ENCODE data around the gene PFKL.

DNA sequence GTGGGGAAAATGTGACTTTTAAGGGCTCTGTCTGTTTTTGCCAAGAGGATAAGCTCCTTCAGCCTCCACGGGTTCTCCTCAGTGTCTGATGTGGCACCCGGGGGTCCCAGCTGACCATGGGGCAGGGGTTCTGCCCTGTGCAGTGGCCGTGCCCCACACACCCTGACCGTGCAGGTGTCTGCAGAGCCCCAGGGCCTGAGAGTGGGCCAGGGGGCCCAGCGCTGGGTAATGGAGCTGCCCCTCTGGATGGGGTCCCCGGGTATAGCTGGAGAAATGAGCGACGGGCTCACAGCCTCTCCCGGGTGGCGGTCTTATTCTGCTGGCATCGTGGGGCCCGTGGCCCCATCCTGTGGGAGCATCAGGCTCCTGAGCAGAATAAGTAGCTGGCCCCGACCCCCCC lies 2.9 kb upstream of the PFKL start:
- TF ChIP-seq, protein P1, sequence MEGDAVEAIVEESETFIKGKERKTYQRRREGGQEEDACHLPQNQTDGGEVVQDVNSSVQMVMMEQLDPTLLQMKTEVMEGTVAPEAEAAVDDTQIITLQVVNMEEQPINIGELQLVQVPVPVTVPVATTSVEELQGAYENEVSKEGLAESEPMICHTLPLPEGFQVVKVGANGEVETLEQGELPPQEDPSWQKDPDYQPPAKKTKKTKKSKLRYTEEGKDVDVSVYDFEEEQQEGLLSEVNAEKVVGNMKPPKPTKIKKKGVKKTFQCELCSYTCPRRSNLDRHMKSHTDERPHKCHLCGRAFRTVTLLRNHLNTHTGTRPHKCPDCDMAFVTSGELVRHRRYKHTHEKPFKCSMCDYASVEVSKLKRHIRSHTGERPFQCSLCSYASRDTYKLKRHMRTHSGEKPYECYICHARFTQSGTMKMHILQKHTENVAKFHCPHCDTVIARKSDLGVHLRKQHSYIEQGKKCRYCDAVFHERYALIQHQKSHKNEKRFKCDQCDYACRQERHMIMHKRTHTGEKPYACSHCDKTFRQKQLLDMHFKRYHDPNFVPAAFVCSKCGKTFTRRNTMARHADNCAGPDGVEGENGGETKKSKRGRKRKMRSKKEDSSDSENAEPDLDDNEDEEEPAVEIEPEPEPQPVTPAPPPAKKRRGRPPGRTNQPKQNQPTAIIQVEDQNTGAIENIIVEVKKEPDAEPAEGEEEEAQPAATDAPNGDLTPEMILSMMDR (IDR thresholded peaks at IDR 0.05; ENCODE audit: insufficient read depth, low read length), result no peak
- TF ChIP-seq, protein P2, sequence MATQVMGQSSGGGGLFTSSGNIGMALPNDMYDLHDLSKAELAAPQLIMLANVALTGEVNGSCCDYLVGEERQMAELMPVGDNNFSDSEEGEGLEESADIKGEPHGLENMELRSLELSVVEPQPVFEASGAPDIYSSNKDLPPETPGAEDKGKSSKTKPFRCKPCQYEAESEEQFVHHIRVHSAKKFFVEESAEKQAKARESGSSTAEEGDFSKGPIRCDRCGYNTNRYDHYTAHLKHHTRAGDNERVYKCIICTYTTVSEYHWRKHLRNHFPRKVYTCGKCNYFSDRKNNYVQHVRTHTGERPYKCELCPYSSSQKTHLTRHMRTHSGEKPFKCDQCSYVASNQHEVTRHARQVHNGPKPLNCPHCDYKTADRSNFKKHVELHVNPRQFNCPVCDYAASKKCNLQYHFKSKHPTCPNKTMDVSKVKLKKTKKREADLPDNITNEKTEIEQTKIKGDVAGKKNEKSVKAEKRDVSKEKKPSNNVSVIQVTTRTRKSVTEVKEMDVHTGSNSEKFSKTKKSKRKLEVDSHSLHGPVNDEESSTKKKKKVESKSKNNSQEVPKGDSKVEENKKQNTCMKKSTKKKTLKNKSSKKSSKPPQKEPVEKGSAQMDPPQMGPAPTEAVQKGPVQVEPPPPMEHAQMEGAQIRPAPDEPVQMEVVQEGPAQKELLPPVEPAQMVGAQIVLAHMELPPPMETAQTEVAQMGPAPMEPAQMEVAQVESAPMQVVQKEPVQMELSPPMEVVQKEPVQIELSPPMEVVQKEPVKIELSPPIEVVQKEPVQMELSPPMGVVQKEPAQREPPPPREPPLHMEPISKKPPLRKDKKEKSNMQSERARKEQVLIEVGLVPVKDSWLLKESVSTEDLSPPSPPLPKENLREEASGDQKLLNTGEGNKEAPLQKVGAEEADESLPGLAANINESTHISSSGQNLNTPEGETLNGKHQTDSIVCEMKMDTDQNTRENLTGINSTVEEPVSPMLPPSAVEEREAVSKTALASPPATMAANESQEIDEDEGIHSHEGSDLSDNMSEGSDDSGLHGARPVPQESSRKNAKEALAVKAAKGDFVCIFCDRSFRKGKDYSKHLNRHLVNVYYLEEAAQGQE (IDR thresholded peaks at IDR 0.05; ENCODE audit: insufficient replicate concordance, low read depth), result no peak
- no peak for TF ChIP-seq POLR2AphosphoS5 (IDR thresholded peaks at IDR 0.05; ENCODE audit: low read depth)
- TF ChIP-seq SPI1 (IDR thresholded peaks at IDR 0.05; ENCODE audit: borderline replicate concordance, low read depth), result no peak

Data from HL-60 (cell line).